Middle frontal gyrus (tissue), 1 donor: Measurements from ENCODE around the gene COPB1.
"Not testable (repeated sequence)": the region's sequence is repeated elsewhere in the genome, so short reads cannot be mapped to it uniquely, and the experiment has no call there.

Experiments
- DNase-seq: peaks from one replicate; pipeline ENCODE4 v3.0.0-alpha.2; 2015; ENCODE audit warnings: low spot score; ENCODE audit errors: extremely low spot score

The COPB1 gene

GRCh38 chr11:14499560-14500180, at the start of gene COPB1:
COPB1 (minus strand) TSS chr11:14499811; CDS start chr11:14498928, 883 bp downstream.
- DNase-seq = peak; percentile 71

- DNase-seq = no peak
Observed at GRCh38 chr11:14547440-14547839, 47.8 kb upstream of the COPB1 start.

DNA sequence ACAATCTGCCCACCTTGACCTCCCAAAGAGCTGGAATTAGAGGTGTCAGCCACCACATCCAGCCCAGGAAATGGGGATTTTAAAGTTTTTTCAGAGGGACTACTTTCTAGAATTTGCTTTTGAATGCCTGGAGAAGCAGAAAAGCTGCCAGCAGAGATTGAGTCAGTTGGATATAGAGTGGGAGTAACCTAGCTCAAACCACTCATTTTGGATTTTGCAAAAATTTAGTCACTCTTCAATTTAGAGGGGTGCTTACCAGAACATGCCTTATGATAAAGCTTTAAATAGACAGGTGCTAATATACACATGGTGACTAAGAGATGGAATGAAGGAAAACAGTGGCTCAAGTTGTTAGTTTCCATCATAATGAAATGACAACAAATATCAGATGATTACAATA, 47.1 kb upstream of the COPB1 start:
- DNase-seq = no peak

GRCh38 chr11:14544611-14545010, 45.0 kb upstream of the COPB1 start:
- DNase-seq = no peak

GRCh38 chr11:14543260-14543659, 43.6 kb upstream of the COPB1 start:
- DNase-seq = no peak

- DNase-seq = no peak
Observed at GRCh38 chr11:14542324-14542723, 42.7 kb upstream of the COPB1 start.

DNA sequence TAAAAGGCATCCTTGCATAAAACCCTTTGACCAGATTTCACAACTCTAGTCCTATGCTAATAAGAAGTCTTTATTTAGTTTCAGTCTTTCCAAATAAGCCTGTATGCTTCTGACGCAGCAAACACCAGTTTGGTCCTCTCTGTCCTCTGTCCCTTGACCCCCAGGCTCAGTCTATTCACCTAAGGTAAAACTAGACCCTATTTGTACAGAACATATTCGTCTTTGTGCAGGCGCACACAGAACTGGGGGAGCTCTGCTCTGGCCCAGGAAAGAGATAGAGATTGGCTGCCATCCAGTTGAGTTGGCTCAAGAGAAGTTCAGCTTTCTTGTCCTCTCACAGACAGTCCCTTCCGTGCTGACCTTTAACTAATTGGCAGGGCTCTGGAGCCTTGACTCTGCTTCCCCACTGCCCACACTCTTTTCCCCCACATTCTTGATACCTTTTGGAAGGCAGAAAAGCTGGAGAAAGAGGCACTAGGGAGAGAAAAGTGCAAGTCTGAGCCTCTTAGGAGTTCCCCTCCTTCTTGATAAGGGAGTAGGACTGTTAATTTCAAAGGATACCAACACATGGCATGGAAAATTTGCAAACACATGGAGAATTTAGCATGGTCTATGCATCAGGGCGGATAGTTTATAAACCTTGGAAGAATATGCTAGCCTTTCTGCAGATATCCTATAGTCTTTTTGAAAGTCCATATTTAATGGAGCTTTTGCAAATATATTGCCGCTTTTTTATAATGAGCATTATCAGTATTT, 41.8 kb upstream of the COPB1 start:
- DNase-seq = no peak

GRCh38 chr11:14539982-14540421, 40.4 kb upstream of the COPB1 start:
- DNase-seq = no peak

- no peak for DNase-seq
Observed at GRCh38 chr11:14538926-14539554, 39.4 kb upstream of the COPB1 start.

DNA sequence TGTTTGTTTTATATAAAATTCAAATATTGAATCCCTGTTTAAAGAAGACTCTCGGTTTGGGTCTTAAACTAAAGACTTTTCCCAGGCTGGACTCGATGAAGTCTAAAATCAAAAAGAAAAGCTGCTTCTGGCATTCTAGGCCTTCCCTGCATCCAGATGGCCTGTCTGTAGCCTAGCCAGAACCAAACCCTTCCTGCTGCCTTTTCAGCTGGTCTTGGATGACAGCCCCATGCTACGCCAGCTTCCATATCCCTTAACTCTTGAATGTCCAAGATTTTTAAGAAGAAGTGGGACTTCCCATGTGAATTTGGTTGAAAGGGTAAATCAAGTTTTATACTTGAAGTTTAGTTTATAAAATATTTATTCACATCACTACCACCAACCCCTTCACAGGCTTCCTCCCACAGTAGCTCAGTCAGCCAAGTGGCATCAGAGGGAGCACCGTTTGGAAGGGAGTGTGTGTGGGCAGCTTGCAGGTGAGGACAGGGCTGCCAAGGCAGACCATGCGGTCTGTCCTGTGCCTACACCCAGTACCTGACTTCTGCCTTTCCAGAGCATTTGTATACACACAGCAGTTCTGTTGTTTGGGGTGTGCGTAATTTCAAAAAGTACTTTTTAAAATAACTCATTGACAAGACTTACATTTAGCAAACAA, 38.8 kb upstream of the COPB1 start:
- no peak for DNase-seq

DNA sequence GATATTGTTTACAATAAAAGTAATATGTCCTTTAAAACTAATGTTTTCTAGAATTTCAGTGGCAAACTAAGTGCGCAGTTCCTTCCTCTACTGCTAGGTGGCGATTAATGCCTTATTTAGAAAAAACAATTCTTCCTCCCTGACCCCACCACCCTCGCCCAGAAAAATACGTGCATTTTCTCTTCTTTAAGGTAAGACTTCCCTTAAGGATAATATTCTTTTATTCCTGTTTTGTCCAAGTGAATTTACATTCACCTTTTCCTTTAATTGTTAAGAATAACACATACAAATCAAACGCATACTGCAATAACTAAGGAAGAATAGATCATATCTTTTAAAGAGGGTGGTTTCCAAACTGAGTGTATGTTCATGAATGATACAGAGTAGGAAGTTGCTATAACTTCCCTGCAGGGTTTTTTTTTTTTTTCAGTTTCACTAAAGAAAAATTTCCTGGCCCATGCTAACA, 37.6 kb upstream of the COPB1 start:
- no peak for DNase-seq

DNA sequence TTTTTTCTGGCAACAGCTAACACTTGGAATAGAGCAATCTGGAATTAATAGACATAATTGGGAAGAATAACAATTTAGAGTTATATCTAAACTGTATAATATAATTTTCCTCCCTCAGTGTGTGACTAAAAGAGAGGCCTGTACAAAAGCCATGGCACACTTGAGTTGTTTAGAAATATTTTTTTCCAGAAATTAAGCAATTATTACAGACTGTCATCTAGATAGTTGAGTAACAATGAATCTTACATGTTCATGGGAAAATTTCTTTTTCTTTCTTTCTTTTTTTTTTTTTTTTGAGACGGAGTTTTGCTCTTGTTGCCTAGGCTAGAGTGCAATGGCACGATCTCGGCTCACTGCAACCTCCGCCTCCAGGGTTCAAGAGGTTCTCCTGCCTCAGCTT, 35.6 kb upstream of the COPB1 start:
- not testable (repeated sequence) for DNase-seq

GRCh38 chr11:14529951-14530350, 30.3 kb upstream of the COPB1 start:
- DNase-seq = no peak

DNA sequence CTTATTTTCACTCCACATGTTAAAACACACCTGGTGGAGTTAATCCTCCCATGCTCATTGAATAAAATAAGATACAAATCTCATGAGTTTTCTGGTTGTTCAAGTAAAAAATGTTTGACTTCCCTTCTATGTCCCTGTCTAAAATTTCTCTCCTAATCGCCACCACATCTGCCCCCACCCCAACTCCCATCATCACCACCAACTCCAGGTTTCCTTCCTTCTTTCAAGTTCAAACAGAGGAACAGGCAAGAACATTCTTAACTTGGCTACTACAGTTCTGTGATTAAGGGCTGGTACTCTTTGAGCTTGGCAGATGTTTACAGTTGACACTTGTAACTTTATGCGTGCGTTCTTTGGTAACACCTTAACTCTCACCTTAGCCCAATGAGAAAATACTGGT, 29.7 kb upstream of the COPB1 start:
- DNase-seq = no peak

GRCh38 chr11:14522801-14523200, 23.2 kb upstream of the COPB1 start:
- DNase-seq = no peak

DNA sequence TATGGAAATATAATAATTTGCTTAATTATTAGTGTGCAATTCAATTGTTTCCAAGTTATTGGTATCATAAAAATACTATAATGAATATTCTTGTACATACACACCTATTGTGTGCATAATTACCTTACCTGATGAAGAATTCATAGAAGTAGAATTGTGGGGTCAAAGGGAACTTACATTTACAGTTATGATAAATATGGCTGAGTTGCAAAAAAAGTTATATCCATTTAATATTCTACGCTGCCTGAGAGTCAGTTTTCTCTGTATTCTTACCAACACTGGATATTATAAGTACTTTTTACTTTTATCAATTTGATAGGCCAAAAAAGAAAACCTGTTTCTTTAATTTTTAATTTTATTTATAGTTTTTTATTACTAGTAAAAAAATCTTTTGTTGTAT, 22.6 kb upstream of the COPB1 start:
- DNase-seq = no peak

DNA sequence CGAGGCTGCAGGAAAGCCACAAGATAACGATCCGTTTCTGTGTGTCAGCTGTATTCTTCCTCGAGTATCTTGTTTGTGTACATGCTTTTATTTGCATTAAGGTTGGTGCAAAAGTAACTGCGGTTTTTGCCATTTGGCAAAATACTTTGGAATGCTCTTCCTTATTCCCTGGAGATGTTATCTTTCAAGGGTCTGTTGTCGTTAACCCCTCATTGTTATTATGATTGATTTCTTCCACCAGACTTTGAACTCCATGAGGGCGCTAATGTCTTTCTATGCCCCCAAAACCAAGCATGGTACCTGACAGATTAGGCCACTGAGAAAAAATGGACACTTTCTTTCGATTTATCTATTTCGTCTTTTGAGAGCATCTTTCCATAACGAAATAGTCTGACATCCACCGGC, 21.1 kb upstream of the COPB1 start:
- no peak for DNase-seq

- DNase-seq = peak; percentile 90
Observed at GRCh38 chr11:14519917-14520746, 20.5 kb upstream of the COPB1 start, which contains the start of gene PSMA1. PSMA1 (minus strand) TSS chr11:14520386; CDS start chr11:14520299, 87 bp downstream.

- no peak for DNase-seq
Observed at GRCh38 chr11:14519597-14519916, 19.9 kb upstream of the COPB1 start.

GRCh38 chr11:14518820-14519219, 19.2 kb upstream of the COPB1 start:
- no peak for DNase-seq

GRCh38 chr11:14513800-14514199, 14.2 kb upstream of the COPB1 start:
- no peak for DNase-seq
